H1 (cell line): ENCODE measurements around the gene FXN. TPM values are rescaled to one million over a fixed set of nuclear protein-coding genes. Genes with fewer than 3 reads are reported as not detected.

Experiments used
- CTCF ChIA-PET: fragments of 300-600 bp; sonication (Branson Sonifier 250); formaldehyde crosslinking; loops from one replicate; lab custom pipeline; 2021; ENCODE audit not compliant: partially characterized antibody; lab: Charles Lee
- POLR2A ChIA-PET: fragments of 300-600 bp; sonication (Branson Sonifier 250); formaldehyde crosslinking; loops from one replicate; lab custom pipeline; 2021; ENCODE audit warnings: inconsistent platforms; ENCODE audit not compliant: partially characterized antibody; lab: Charles Lee
- DNase-seq, 2 experiments: peaks; one replicate each; pipeline versions ENCODE4 v3.0.0 to v3.0.0-alpha.2; 2010 to 2022; ENCODE audit warnings: low spot score in 2 of 2, low read depth in 1 of 2, mixed read lengths in 1 of 2
- FAIRE-seq: peaks from 2 replicates; lab custom pipeline; 2011; peaks lifted over from hg19 to GRCh38; lab: Jason Lieb, UNC
- H2AFZ ChIP-seq: 2 replicates; pipeline ENCODE4 v1.8.1; 2012; ENCODE audit warnings: low read length, inconsistent platforms
- H2AK5ac ChIP-seq: 2 replicates; pipeline ENCODE4 v1.6.1; 2013; ENCODE audit warnings: low read depth, low read length
- H2BK120ac ChIP-seq: replicated peaks from 2 replicates; pipeline ENCODE3; 2013; ENCODE audit warnings: low read depth, low read length, inconsistent platforms
- H2BK12ac ChIP-seq: 2 replicates; pipeline ENCODE4 v1.6.1; 2013; ENCODE audit warnings: low read depth, low read length
- H2BK15ac ChIP-seq: 2 replicates; pipeline ENCODE4 v1.6.1; 2013; ENCODE audit warnings: low read length
- H2BK20ac ChIP-seq: 2 replicates; pipeline ENCODE4 v1.6.1; 2013; ENCODE audit warnings: low read length
- H2BK5ac ChIP-seq: 2 replicates; pipeline ENCODE4 v1.6.1; 2013; ENCODE audit warnings: low read depth, low read length
- H3K14ac ChIP-seq: 2 replicates; pipeline ENCODE4 v1.6.1; 2013; ENCODE audit warnings: inconsistent platforms; ENCODE audit not compliant: insufficient read length
- H3K18ac ChIP-seq: 2 replicates; pipeline ENCODE4 v1.6.1; 2013; ENCODE audit warnings: low read length; ENCODE audit errors: extremely low read depth
- H3K23ac ChIP-seq: 2 replicates; pipeline ENCODE4 v1.6.1; 2013; ENCODE audit warnings: inconsistent platforms; ENCODE audit not compliant: insufficient read length
- H3K23me2 ChIP-seq: 2 replicates; pipeline ENCODE4 v1.6.1; 2013; ENCODE audit warnings: low read depth, low read length
- H3K27ac ChIP-seq: 2 replicates; pipeline ENCODE4 v1.6.1; 2011; ENCODE audit warnings: low read depth, low read length, inconsistent platforms
- H3K27me3 ChIP-seq, 4 experiments: replicated peaks in 1 of 4; 1 replicate in 1 of 4; 2 replicates in 3 of 4; pipeline versions ENCODE4 v1.6.1 to v1.8.1; 2011 to 2013; ENCODE audit warnings: low read length in 3 of 4, mild to moderate bottlenecking in 3 of 4, inconsistent platforms in 2 of 4, mixed read lengths in 2 of 4, moderate library complexity in 1 of 4; ENCODE audit not compliant: control insufficient read depth in 3 of 4, insufficient read depth in 3 of 4; ENCODE audit errors: extremely low read depth in 1 of 4
- H3K36me3 ChIP-seq, 4 experiments: 2 replicates each; pipeline versions ENCODE4 v1.6.1 to v1.8.1; 2011 to 2013; ENCODE audit warnings: mild to moderate bottlenecking in 4 of 4, low read length in 3 of 4, moderate library complexity in 2 of 4, control low read depth in 1 of 4, inconsistent platforms in 1 of 4; ENCODE audit not compliant: insufficient read depth in 4 of 4, control insufficient read depth in 2 of 4
- H3K4ac ChIP-seq: replicated peaks from 2 replicates; pipeline ENCODE3; 2013; ENCODE audit warnings: low read length, low read depth, mixed read lengths, inconsistent platforms; ENCODE audit not compliant: insufficient read length
- H3K4me1 ChIP-seq, 4 experiments: replicated peaks in 1 of 4; 1 replicate in 1 of 4; 2 replicates in 3 of 4; pipeline versions ENCODE4 v1.6.1 to v1.8.1; 2011 to 2013; ENCODE audit warnings: low read length in 3 of 4, inconsistent platforms in 2 of 4, mixed read lengths in 1 of 4; ENCODE audit not compliant: insufficient read depth in 4 of 4, control insufficient read depth in 3 of 4
- H3K4me2 ChIP-seq, 2 experiments: 2 replicates each; pipeline versions ENCODE4 v1.6.1 to v1.8.1; 2011 to 2013; ENCODE audit warnings: low read depth in 2 of 2, low read length in 2 of 2, control low read depth in 1 of 2, inconsistent platforms in 1 of 2, mild to moderate bottlenecking in 1 of 2; ENCODE audit not compliant: insufficient read depth in 1 of 2
- H3K4me3 ChIP-seq, 4 experiments: fragments of 200-600, 300-600 bp in 1 of 4; sonication (generic), shearing (Covaris generic), sonication (Bioruptor Twin) in 1 of 4; 2 replicates each; pipeline versions ENCODE4 v1.5.1 to v1.8.1; 2011 to 2016; ENCODE audit warnings: low read length in 4 of 4, low read depth in 3 of 4, control low read depth in 2 of 4, inconsistent platforms in 2 of 4, mild to moderate bottlenecking in 2 of 4, mixed read lengths in 1 of 4, moderate library complexity in 1 of 4; ENCODE audit not compliant: insufficient read depth in 2 of 4; ENCODE audit errors: extremely low read depth in 1 of 4
- H3K56ac ChIP-seq: replicated peaks from 2 replicates; pipeline ENCODE3; 2013; ENCODE audit warnings: low read depth, mild to moderate bottlenecking, mixed read lengths, low read length, inconsistent platforms; ENCODE audit not compliant: insufficient read length
- H3K79me1 ChIP-seq: 2 replicates; pipeline ENCODE4 v1.6.1; 2013; ENCODE audit warnings: low read depth, low read length, control low read depth
- H3K79me2 ChIP-seq, 2 experiments: 2 replicates each; pipeline versions ENCODE4 v1.6.1 to v1.8.1; 2012 to 2013; ENCODE audit warnings: low read length in 2 of 2, mild to moderate bottlenecking in 2 of 2, inconsistent platforms in 1 of 2; ENCODE audit not compliant: insufficient read depth in 2 of 2, control insufficient read depth in 1 of 2
- H3K9ac ChIP-seq, 4 experiments: replicated peaks in 1 of 4; 1 replicate in 1 of 4; 2 replicates in 3 of 4; pipeline versions ENCODE4 v1.6.1 to v1.8.1; 2011 to 2013; ENCODE audit warnings: low read depth in 3 of 4, low read length in 3 of 4, control low read depth in 2 of 4, mild to moderate bottlenecking in 2 of 4, moderate library complexity in 2 of 4, inconsistent platforms in 1 of 4; ENCODE audit errors: extremely low read depth in 1 of 4
- H3K9me3 ChIP-seq, 2 experiments: 2 replicates each; pipeline versions ENCODE4 v1.6.1 to v1.8.1; 2012 to 2013; ENCODE audit warnings: mild to moderate bottlenecking in 2 of 2, moderate library complexity in 2 of 2, control low read depth in 1 of 2, inconsistent platforms in 1 of 2, low read depth in 1 of 2, low read length in 1 of 2, mixed read lengths in 1 of 2; ENCODE audit not compliant: insufficient read depth in 2 of 2
- H4K20me1 ChIP-seq, 2 experiments: replicated peaks in 1 of 2; 2 replicates each; pipeline versions ENCODE3 to v1.8.1; 2011 to 2013; ENCODE audit warnings: inconsistent platforms in 2 of 2, low read length in 2 of 2, mild to moderate bottlenecking in 1 of 2; ENCODE audit not compliant: insufficient read depth in 2 of 2, control insufficient read depth in 1 of 2
- H4K5ac ChIP-seq: 2 replicates; pipeline ENCODE4 v1.6.1; 2013; ENCODE audit warnings: low read length, low read depth, mixed read lengths, inconsistent platforms; ENCODE audit not compliant: insufficient read length
- H4K8ac ChIP-seq: 2 replicates; pipeline ENCODE4 v1.8.0; 2013; ENCODE audit warnings: mild to moderate bottlenecking, moderate library complexity, low read length, inconsistent platforms; ENCODE audit not compliant: insufficient read depth; ENCODE audit errors: extremely low read depth
- H4K91ac ChIP-seq: replicated peaks from 2 replicates; pipeline ENCODE3; 2013; ENCODE audit warnings: low read length, mixed read lengths, inconsistent platforms; ENCODE audit not compliant: insufficient read length
- SP4 ChIP-seq: IDR thresholded peaks from 2 replicates; pipeline ENCODE4 v1.6.1; 2012; ENCODE audit warnings: low read length, inconsistent platforms
- WGBS, 2 experiments: shearing (Covaris generic) in 1 of 2; methylation state at CpG; one replicate each; pipeline versions ENCODE4 v1.1.6 to v1.1.7; 2013 to 2015; ENCODE audit warnings: low lambda C conversion rate in 2 of 2, mixed read lengths in 2 of 2, inconsistent platforms in 1 of 2, low coverage in 1 of 2, missing lambda C conversion rate in 1 of 2; ENCODE audit not compliant: insufficient replicate concordance in 2 of 2, insufficient coverage in 1 of 2, insufficient read length in 1 of 2; ENCODE audit errors: extremely low coverage in 1 of 2, missing lambda C conversion rate in 1 of 2; 5-methylcytosine and 5-hydroxymethylcytosine counted together
- polyA plus RNA-seq, 7 experiments: library from polyadenylated mRNA; depleted of rRNA in 3 of 7; stranded (reverse) in 5 of 7; unstranded in 2 of 7; fragments of >200 nt in 5 of 7; fragments of 200-250 nt in 2 of 7; gene quantifications; 1 replicate in 5 of 7; 2 replicates in 1 of 7; 4 replicates in 1 of 7; pipeline versions ENCODE4 v1.2.1 to v1.2.3, GENCODE V29; 2011 to 2013; ENCODE audit warnings: missing spikeins in 2 of 7, mixed read lengths in 2 of 7
- total RNA-seq: library from RNA; stranded (reverse); fragmentation: NEBNext Ultra II Directional; extraction: Animal tissue kit (Norgen Biotek cat#: 25700); gene quantifications from 2 replicates; pipeline ENCODE4 v1.2.1, GENCODE V29; 2021

The FXN gene
- total and polyA plus RNA-seq, 2 of the 8 experiments (the other 6 are each of a cell fraction or from before 2014, with no cell fraction given) = 34.2 to 37.5 TPM

DNA sequence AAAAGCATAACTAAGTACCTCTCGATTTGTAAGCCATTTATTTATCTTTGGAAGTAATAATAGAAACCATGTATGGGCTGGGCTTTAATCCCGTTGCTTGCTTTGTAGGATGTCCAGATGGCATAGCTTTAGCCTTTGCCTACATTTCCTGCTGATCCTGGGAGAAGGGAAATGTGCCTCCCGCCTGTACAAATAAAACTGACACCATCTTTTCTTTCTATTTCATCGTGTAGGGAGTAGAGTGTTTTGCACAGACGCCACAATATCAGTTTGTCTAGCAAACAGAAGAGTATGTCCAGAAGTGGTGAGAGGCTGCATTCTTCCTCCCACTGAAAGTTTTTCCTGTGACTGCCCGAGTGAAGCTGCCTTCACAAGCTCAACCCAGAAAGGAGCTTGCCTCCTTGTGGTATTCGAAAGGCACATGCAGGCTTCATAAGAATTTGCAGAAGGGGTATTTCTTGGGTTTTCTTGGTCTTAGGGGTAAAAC is 113.8 kb downstream of the FXN start:
- Histone ChIP-seq H2BK5ac (no peak overlapping the region), H4K91ac (no peak overlapping the region), H4K20me1 (peaks cover 0 to 2% of the 10 kb centered on the region in 2 experiments), H2BK12ac (no peak overlapping the region), H3K4me3 (no peak overlapping the region), H3K79me2 (peaks cover 0 to 62% of the 10 kb centered on the region in 2 experiments; a peak in 2 of 4 replicates), H3K27me3 (no peaks in the 10 kb centered on the region), H2AK5ac (no peak overlapping the region), H3K23ac (no peak overlapping the region), H4K8ac (no peak overlapping the region), H3K4me1 (peaks cover 0 to 5% (median 0%) of the 10 kb centered on the region in 4 experiments; a peak in 2 of 7 replicates), H2AFZ (no peak overlapping the region), H3K23me2 (no peaks in the 10 kb centered on the region), H2BK120ac (no peak overlapping the region), H3K4me2 (no peak overlapping the region), H2BK20ac (no peak overlapping the region), H3K9me3 (no peaks in the 10 kb centered on the region), H3K79me1 (peaks cover 3% of the 10 kb centered on the region; the same call in 1 of the 2 replicates), H3K9ac (no peak overlapping the region), H3K56ac (no peak overlapping the region), H2BK15ac (no peak overlapping the region), H3K27ac (no peak overlapping the region), H3K36me3 (peaks cover 0 to 12% (median 7%) of the 10 kb centered on the region in 4 experiments; a peak in 3 of 8 replicates), H3K14ac (no peak overlapping the region), H3K18ac (no peak overlapping the region), H4K5ac (no peak overlapping the region), H3K4ac (no peak overlapping the region)
- CTCF ChIA-PET = interaction anchor here (0.6 to 2.3 kb wide), 13 partner anchors 9 to 472 kb away, joined by 3 to 12 read pairs (median 3); no protein-coding TSS in a partner anchor
- POLR2A ChIA-PET = interaction anchor here (0.7 to 2.0 kb wide), 5 partner anchors 10 to 32 kb away, joined by 3 to 10 read pairs (median 3); partner anchors contain the start of gene TJP2
- FAIRE-seq (no peak), DNase-seq (peak in 1 of 2 experiments; percentile 35)
- WGBS, 2 experiments = 87% methylated on average over 7 of the region's 7 CpGs; no CpG with 5 or more reads in 1 of the 2 experiments
- TF ChIP-seq SP4 = no peak
